A549 treated with Hydrocortisone at 1 μM for 4 hours (cell line): ENCODE measurements around the gene S100PBP. TPM values are rescaled to one million over a fixed set of nuclear protein-coding genes. Genes with fewer than 3 reads are reported as not detected.

Source experiments
- total RNA-seq: library from RNA; stranded (reverse); fragments of 200-300 nt; extraction: Qiagen RNA extraction; gene quantifications from 5 replicates; pipeline ENCODE4 v1.2.3, GENCODE V29; 2022

S100PBP gene
- 13.2 to 16.3 TPM (median 14.6 TPM) in 5 replicates for total RNA-seq

DNA sequence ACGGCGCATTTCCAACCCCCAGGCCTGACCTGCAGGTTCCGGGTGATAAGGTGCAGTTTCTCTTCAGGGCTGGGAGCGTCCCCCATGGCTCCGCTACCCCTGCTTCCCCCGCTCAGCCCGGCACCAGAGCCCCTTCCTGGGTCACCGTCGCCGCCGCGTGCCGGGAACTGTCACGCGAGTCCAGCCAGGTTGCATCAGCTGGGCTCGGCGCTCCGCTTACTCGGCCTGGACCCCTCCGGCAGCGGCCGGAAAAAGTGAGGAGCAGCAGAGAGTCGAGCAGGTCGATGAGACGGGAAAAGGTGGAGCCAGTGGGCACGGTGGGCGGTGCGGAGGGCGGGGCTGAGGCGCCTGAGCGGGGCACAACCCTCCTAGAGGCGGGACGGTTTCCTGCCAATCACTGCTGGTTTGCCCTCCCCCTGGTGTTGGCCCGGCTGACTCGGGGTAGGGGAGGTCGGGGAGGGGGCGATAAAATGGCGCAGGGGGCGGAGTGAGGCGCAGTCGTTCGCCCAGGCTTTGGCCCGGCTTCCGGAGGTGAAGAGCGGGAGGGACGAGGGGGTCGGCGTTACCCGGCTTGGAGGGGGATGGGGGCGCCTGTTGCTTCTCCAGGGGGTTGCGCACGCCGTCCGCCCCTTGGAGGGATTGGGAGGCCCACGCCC is at the start of gene S100PBP, which contains the start of gene YARS1:
S100PBP (plus strand) TSS at position 495 of the 656 bp plus-strand sequence. CDS start 8,447 bp downstream, outside the sequence.
YARS1 (minus strand) TSS at position 200 of the 656 bp plus-strand sequence; CDS start at position 86, 114 bp downstream.

DNA sequence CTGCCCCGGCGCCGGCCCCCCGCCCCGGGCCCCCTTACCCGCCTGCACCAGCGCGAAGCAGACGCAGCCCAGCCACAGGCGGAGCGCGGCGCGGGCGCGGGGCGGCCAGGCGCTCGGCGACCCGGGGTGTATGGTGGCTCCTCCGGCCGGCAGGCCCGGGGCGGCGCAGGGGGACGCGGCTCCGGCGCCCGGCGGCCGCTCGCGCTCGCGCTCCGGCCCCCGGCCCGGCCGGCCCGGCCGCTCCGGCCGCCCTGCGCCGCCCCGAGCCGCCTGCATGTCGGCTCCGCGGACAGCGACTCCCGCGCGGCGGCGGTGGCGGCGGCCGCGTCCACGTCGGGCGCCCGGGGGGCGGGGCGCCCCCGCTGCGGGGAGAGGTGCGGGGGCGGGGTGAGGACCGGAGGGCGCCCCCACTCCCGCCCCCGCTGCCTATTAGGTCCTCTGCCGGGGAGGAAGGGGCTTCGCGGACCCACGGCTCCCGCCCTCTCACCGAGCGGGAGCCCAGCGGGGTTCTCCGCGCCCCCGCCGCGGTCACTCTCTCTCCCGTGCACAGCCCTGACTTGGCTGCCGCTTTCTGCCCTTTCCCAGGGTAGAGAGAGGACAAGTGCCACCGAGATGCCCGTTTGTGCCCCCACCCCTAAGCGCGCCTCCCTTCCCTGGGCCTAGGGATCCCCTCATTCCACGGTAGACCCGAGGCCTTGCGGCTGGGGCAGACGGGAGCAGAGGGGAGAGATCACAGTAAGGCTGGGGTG is 53.3 kb downstream of the S100PBP start, which contains the start of gene FNDC5:
FNDC5 (minus strand) TSS at position 298 of the 749 bp plus-strand sequence.

DNA sequence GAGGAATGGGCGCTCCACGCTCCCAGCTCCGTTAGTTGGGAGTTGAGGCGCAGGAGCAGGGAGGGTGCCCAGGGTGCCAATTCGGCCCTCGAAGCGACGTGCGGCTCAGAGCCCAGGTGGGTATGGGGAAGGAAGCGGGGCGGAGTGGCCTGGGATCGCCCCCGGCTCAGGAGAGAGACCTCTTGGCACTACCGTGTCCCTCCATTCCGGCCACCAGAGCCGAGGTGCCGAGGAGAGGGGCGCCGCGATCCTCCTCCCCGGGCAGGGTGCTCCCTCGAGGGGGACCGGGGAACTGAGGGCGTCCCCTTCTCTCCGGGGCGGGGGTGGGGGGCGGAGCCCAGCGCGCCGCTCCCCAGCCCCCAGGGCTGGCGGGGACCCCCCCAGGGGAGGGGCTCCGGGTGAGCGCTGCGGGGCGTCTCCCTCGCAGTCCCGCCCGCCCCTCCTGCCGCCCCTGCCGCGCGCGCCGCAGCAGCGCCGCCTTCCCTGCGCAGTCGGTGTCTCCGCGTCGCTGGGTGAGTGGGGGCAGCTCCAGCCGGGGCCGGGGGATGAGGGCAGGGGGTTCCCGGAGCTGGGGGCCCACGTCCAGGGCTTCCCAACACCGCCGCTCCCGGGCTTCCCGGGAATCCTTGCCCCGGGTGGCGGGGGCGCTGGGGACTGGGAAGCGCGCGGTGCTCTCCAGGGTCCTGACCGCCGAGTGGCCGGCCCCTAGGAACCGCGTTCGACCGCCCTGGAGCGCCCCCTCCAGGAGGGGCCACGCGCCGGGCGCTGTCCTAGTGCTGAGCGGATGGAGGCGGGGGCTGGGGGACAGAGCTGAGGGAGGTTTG is 68.8 kb downstream of the S100PBP start, which contains the start of gene HPCA:
HPCA (plus strand) TSS at position 488 of the 824 bp plus-strand sequence. CDS start 2,408 bp downstream, outside the sequence.

DNA sequence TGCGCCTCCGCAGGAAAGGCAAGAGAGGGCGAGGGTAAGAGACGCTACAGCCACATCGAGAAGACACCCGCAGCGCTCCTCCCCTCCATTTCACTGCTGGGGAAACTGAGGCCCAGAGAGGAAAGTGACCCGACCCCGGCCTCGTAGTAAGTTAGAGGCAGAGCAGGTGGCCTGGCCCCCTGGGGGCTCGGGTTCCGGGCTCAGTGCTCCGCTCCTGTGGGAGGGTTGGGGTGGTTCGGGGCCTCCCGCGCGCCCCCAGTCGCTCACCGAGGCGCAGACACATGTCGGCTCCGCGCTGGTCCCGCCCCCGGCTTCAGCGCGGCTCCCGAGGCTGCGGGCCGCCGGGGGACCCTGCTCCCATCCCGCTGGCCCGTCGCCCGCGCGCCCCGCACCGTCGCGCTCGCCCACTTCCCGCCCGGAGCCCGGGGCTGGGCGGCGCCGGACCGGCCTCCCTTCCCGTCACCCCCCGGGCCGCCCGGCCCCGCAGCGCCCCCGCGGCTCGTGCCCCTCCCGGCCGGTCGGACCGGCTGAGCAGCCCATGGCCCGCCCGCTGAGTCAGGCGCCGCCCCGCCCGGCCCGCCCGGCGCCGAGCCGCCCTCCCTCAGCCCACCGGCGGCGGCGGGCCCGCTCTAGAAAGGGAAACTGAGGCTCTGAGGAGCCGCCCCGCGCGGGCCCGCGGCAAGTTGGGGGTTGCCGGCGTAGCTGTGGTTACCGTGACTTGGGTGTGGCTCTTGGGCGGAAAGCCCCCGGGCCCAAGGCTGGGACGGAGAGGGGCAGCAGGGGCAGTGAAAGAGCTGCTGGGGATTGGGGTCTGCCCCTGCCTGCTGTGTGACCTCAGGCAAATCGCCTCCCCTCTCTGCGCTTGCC is 83.7 kb downstream of the S100PBP start, which contains the start of gene TMEM54:
TMEM54 (minus strand) TSS at position 434 of the 867 bp plus-strand sequence; CDS start at position 283, 151 bp downstream.

Other genes with a start within 250 kb of the S100PBP start
- gene ZBTB8OS, start 167.1 kb upstream of the S100PBP start, total RNA-seq = 36.7 to 43.6 TPM (median 40.6 TPM) in 5 replicates
- 66.3 to 96.0 TPM (median 74.1 TPM) in 5 replicates for gene RBBP4, start 166.4 kb upstream of the S100PBP start, total RNA-seq
- 11.0 to 19.8 TPM (median 14.0 TPM) in 5 replicates for gene SYNC, start 114.9 kb upstream of the S100PBP start, total RNA-seq
- 56.6 to 104 TPM (median 64.4 TPM) in 5 replicates for gene YARS1, start 295 bp upstream of the S100PBP start, total RNA-seq
- 0.25 to 0.98 TPM (median 0.42 TPM) in 5 replicates for gene FNDC5, start 53.3 kb downstream of the S100PBP start, total RNA-seq
- gene HPCA, start 68.8 kb downstream of the S100PBP start, total RNA-seq = 0.29 to 0.55 TPM (median 0.37 TPM) in 5 replicates
- 26.2 to 45.3 TPM (median 41.0 TPM) in 5 replicates for gene TMEM54, start 83.7 kb downstream of the S100PBP start, total RNA-seq
- 16.7 to 19.3 TPM (median 18.5 TPM) in 5 replicates for gene RNF19B, start 147.2 kb downstream of the S100PBP start, total RNA-seq
- gene AK2, start 219.2 kb downstream of the S100PBP start, total RNA-seq = 135 to 167 TPM (median 146 TPM) in 5 replicates